Frontal cortex (tissue), 1 donor: ENCODE data around the gene MOB3A. TPM values are rescaled to one million over a fixed set of nuclear protein-coding genes. Genes with fewer than 3 reads are reported as not detected.

Experiments
- small RNA-seq: library from RNA; depleted of rRNA; stranded (forward); fragments of <200 nt; gene quantifications from one replicate; pipeline ENCODE3, GENCODE V24; 2014
- total RNA-seq: library from RNA; depleted of rRNA; stranded (reverse); fragments of >200 nt; gene quantifications from one replicate; pipeline ENCODE4 v1.2.3, GENCODE V29; 2014

Gene MOB3A
- total RNA-seq, 1 donor from 2014 or later = 9.4 TPM

Small RNAs within 50 kb of the gene (small RNA-seq; reads per million reads assigned to genes)
- not detected for gene AC007136.1

Other genes with a start within 250 kb of the MOB3A start
- gene REXO1, start 247.8 kb downstream of the MOB3A start, total RNA-seq = 5.3 TPM
- gene KLF16, start 232.7 kb downstream of the MOB3A start, total RNA-seq = 2.9 TPM
- gene ABHD17A, start 210.8 kb downstream of the MOB3A start, total RNA-seq = 42.0 TPM
- 1.2 TPM for gene ADAT3, start 190.9 kb downstream of the MOB3A start, total RNA-seq
- 11.4 TPM for gene SCAMP4, start 190.9 kb downstream of the MOB3A start, total RNA-seq
- gene CSNK1G2, start 155.2 kb downstream of the MOB3A start, total RNA-seq = 41.6 TPM
- 41.2 TPM for gene BTBD2, start 80.6 kb downstream of the MOB3A start, total RNA-seq
- gene MKNK2, start 45.1 kb downstream of the MOB3A start, total RNA-seq = 18.3 TPM
- gene IZUMO4, start 589 bp upstream of the MOB3A start, total RNA-seq = 2.9 TPM
- gene AP3D1, start 55.2 kb upstream of the MOB3A start, total RNA-seq = 58.3 TPM
- gene DOT1L, start 67.6 kb upstream of the MOB3A start, total RNA-seq = 4.1 TPM
- gene PLEKHJ1, start 140.0 kb upstream of the MOB3A start, total RNA-seq = 40.8 TPM
- gene SF3A2, start 140.5 kb upstream of the MOB3A start, total RNA-seq = 23.2 TPM
- gene AMH, start 153.0 kb upstream of the MOB3A start, total RNA-seq = 0.82 TPM
- gene JSRP1, start 160.1 kb upstream of the MOB3A start, total RNA-seq = 2.0 TPM
- under 0.01 TPM for gene PEAK3, start 185.8 kb upstream of the MOB3A start, total RNA-seq
- 0.82 TPM for gene LINGO3, start 211.8 kb upstream of the MOB3A start, total RNA-seq
- gene LSM7, start 232.3 kb upstream of the MOB3A start, total RNA-seq = 97.4 TPM
- 16.3 TPM for gene SPPL2B, start 232.4 kb upstream of the MOB3A start, total RNA-seq